SK-N-SH (cell line): Measurements from ENCODE around the gene ZNF384.

Experiments
- CTCF ChIP-seq: fragments of 200-600 bp; sonication (generic); IDR thresholded peaks from 2 replicates; pipeline ENCODE4 v1.6.1; 2017; ENCODE audit warnings: antibody characterized with exemption, mild to moderate bottlenecking, moderate library complexity
- GABPA ChIP-seq: IDR thresholded peaks from 2 replicates; pipeline ENCODE4 v1.4.0; 2012; ENCODE audit warnings: low read depth, mild to moderate bottlenecking
- RFX5 ChIP-seq: IDR thresholded peaks from 2 replicates; pipeline ENCODE4 v1.6.1; 2012; ENCODE audit warnings: mild to moderate bottlenecking, improper control_type of control experiment, low read length

- TF ChIP-seq GABPA = no peak
- TF ChIP-seq CTCF = no peak
- no peak for TF ChIP-seq RFX5
Observed at GRCh38 chr12:6734506-6735387, 45.6 kb upstream of the ZNF384 start.
